SK-N-SH (cell line): Measurements from ENCODE around the gene GATA2. TPM values are rescaled to one million over a fixed set of nuclear protein-coding genes. Genes with fewer than 3 reads are reported as not detected.

ENCODE experiments used
- CTCF ChIA-PET: fragments of 300-600, 350-600 bp; formaldehyde crosslinking; extraction: SDS; loops from one replicate; lab custom pipeline; 2021; lab: Yijun Ruan, JAX
- POLR2A ChIA-PET: fragments of 350-600 bp; sonication (Branson Sonifier 250); formaldehyde crosslinking; extraction: SDS; loops from one replicate; lab custom pipeline; 2020; ENCODE audit warnings: antibody characterized with exemption, inconsistent platforms; lab: Yijun Ruan, JAX
- DNase-seq: peaks from one replicate; pipeline ENCODE4 v3.0.0; 2012
- H2AFZ ChIP-seq: fragments of 200-600 bp; sonication (generic); 2 replicates; pipeline ENCODE4 v1.8.1; 2016; ENCODE audit warnings: antibody characterized with exemption, mild to moderate bottlenecking, low read depth
- H3F3A ChIP-seq: fragments of 200-600 bp; sonication (generic); replicated peaks from 2 replicates; pipeline ENCODE3; 2016; ENCODE audit warnings: antibody characterized with exemption, mild to moderate bottlenecking; ENCODE audit not compliant: insufficient read depth
- H3K27ac ChIP-seq, 2 experiments: fragments of 200-500 bp in 1 of 2; fragments of 200-600 bp in 1 of 2; sonication (Bioruptor generic) in 1 of 2; sonication (generic), shearing (Covaris generic) in 1 of 2; 2 replicates each; pipeline versions ENCODE4 v1.5.1 to v1.6.1; 2014 to 2016; ENCODE audit warnings: low read depth in 2 of 2, inconsistent platforms in 1 of 2, low read length in 1 of 2, mild to moderate bottlenecking in 1 of 2, mixed read lengths in 1 of 2
- H3K27me3 ChIP-seq: fragments of 200-600 bp; sonication (generic), shearing (Covaris generic); 2 replicates; pipeline ENCODE4 v1.6.1; 2016; ENCODE audit warnings: mixed run types; ENCODE audit not compliant: insufficient read depth
- H3K36me3 ChIP-seq, 2 experiments: fragments of 200-500 bp in 1 of 2; fragments of 200-600 bp in 1 of 2; sonication (Bioruptor generic) in 1 of 2; sonication (generic) in 1 of 2; replicated peaks in 1 of 2; 2 replicates each; pipeline versions ENCODE3 to v1.5.1; 2014 to 2016; ENCODE audit warnings: low read length in 1 of 2, mild to moderate bottlenecking in 1 of 2; ENCODE audit not compliant: insufficient read depth in 2 of 2, control insufficient read depth in 1 of 2
- H3K4me1 ChIP-seq, 2 experiments: fragments of 200-500 bp in 1 of 2; fragments of 200-600 bp in 1 of 2; sonication (Bioruptor generic) in 1 of 2; sonication (generic), shearing (Covaris generic) in 1 of 2; 2 replicates each; pipeline versions ENCODE4 v1.5.1 to v1.6.1; 2014 to 2016; ENCODE audit warnings: low read depth in 1 of 2, low read length in 1 of 2, mixed run types in 1 of 2; ENCODE audit not compliant: insufficient read depth in 2 of 2, control insufficient read depth in 1 of 2
- H3K4me2 ChIP-seq: fragments of 200-600 bp; sonication (generic), shearing (Covaris generic); 2 replicates; pipeline ENCODE4 v1.6.1; 2017; ENCODE audit warnings: mixed run types
- H3K4me3 ChIP-seq, 2 experiments: fragments of 200-500 bp in 1 of 2; fragments of 200-600 bp in 1 of 2; sonication (Bioruptor generic) in 1 of 2; sonication (generic), shearing (Covaris generic) in 1 of 2; 2 replicates each; pipeline versions ENCODE4 v1.5.1 to v1.8.1; 2014 to 2016; ENCODE audit warnings: low read depth in 2 of 2, inconsistent platforms in 1 of 2, low read length in 1 of 2, mild to moderate bottlenecking in 1 of 2, mixed read lengths in 1 of 2, moderate library complexity in 1 of 2
- H3K79me2 ChIP-seq: fragments of 200-600 bp; sonication (generic); 2 replicates; pipeline ENCODE4 v1.8.1; 2017; ENCODE audit warnings: mild to moderate bottlenecking; ENCODE audit not compliant: insufficient read depth
- H3K9ac ChIP-seq: fragments of 200-600 bp; sonication (generic); 2 replicates; pipeline ENCODE4 v1.6.1; 2017; ENCODE audit warnings: mixed run types
- H3K9me2 ChIP-seq: fragments of 200-600 bp; sonication (generic); 2 replicates; pipeline ENCODE4 v1.6.1; 2017; ENCODE audit warnings: mixed run types
- H3K9me3 ChIP-seq: fragments of 200-600 bp; sonication (generic); 2 replicates; pipeline ENCODE4 v1.6.1; 2017; ENCODE audit warnings: mixed run types, mild to moderate bottlenecking, moderate library complexity
- H4K20me1 ChIP-seq: fragments of 200-600 bp; sonication (generic); 2 replicates; pipeline ENCODE4 v1.6.1; 2017; ENCODE audit warnings: mild to moderate bottlenecking, mixed run types; ENCODE audit not compliant: insufficient read depth
- CHD2 ChIP-seq: fragments of 150-350 bp; IDR thresholded peaks from 2 replicates; pipeline ENCODE4 v1.6.1; 2018; ENCODE audit warnings: low read length; ENCODE audit not compliant: partially characterized antibody
- EZH2phosphoT487 ChIP-seq: fragments of 200-600 bp; sonication (generic); IDR thresholded peaks from 2 replicates; pipeline ENCODE4 v1.6.1; 2017; ENCODE audit warnings: low read depth, mixed run types, mild to moderate bottlenecking, antibody characterized with exemption, moderate library complexity, borderline replicate concordance
- FOSL2 ChIP-seq: IDR thresholded peaks from 2 replicates; pipeline ENCODE4 v1.4.0; 2012; ENCODE audit warnings: low read depth, mild to moderate bottlenecking, moderate library complexity, borderline replicate concordance
- FOXJ3 ChIP-seq: sonication (generic); formaldehyde crosslinking; IDR thresholded peaks from 2 replicates; pipeline ENCODE4 v1.5.1; 2020; ENCODE audit warnings: mild to moderate bottlenecking, missing genetic modification reagents
- GATA2 ChIP-seq: sonication (generic); formaldehyde crosslinking; IDR thresholded peaks from 2 replicates; pipeline ENCODE4 v1.5.0; 2020; ENCODE audit warnings: mild to moderate bottlenecking, missing genetic modification reagents
- MEF2A ChIP-seq: IDR thresholded peaks from 2 replicates; pipeline ENCODE4 v1.4.0; 2012; ENCODE audit warnings: low read depth, borderline replicate concordance
- NRF1 ChIP-seq: IDR thresholded peaks from 2 replicates; pipeline ENCODE4 v1.6.1; 2012; ENCODE audit warnings: low read depth, mild to moderate bottlenecking, low read length
- POLR2AphosphoS5 ChIP-seq: IDR thresholded peaks from 2 replicates; pipeline ENCODE4 v1.6.1; 2012; ENCODE audit warnings: low read depth, low read length
- RAD21 ChIP-seq: IDR thresholded peaks from 2 replicates; pipeline ENCODE4 v1.6.1; 2012; ENCODE audit warnings: mild to moderate bottlenecking, low read length
- RCOR1 ChIP-seq: fragments of 150-350 bp; IDR thresholded peaks from 2 replicates; pipeline ENCODE4 v1.6.1; 2017; ENCODE audit warnings: antibody characterized with exemption, low read length
- SIN3A ChIP-seq: IDR thresholded peaks from 2 replicates; pipeline ENCODE4 v1.6.1; 2012; ENCODE audit warnings: low read depth, mild to moderate bottlenecking, low read length, moderate library complexity, borderline replicate concordance
- SMC3 ChIP-seq: IDR thresholded peaks from 2 replicates; pipeline ENCODE4 v1.6.1; 2012; ENCODE audit warnings: low read depth, low read length, improper control_type of control experiment
- TCF12 ChIP-seq: IDR thresholded peaks from 2 replicates; pipeline ENCODE4 v1.4.0; 2012
- WGBS: methylation state at CpG from one replicate; pipeline ENCODE4 v1.1.6; 2017; ENCODE audit warnings: low lambda C conversion rate; 5-methylcytosine and 5-hydroxymethylcytosine counted together
- polyA plus RNA-seq, 3 experiments: library from polyadenylated mRNA; depleted of rRNA; stranded (reverse); fragments of >200 nt; gene quantifications; 2 replicates each; pipeline ENCODE4 v1.2.3, GENCODE V29; 2012
- TF ChIP-seq, protein P1 (sequence below): fragments of 150-350 bp; IDR thresholded peaks from 2 replicates; pipeline ENCODE4 v1.6.1; 2017; ENCODE audit warnings: antibody characterized with exemption, low read length, low read depth, borderline replicate concordance
- TF ChIP-seq, protein P2 (sequence below): IDR thresholded peaks from 2 replicates; pipeline ENCODE4 v1.4.0; 2012; ENCODE audit warnings: low read depth, borderline replicate concordance
- TF ChIP-seq, protein P3 (sequence below): fragments of 200-600 bp; sonication (generic); IDR thresholded peaks from 2 replicates; pipeline ENCODE4 v1.6.1; 2017; ENCODE audit warnings: antibody characterized with exemption, mild to moderate bottlenecking, moderate library complexity
- TF ChIP-seq, protein P4 (sequence below): IDR thresholded peaks from 2 replicates; pipeline ENCODE4 v1.4.0; 2012; ENCODE audit warnings: low read depth, borderline replicate concordance
- TF ChIP-seq, protein P5 (sequence below): IDR thresholded peaks from 2 replicates; pipeline ENCODE4 v1.6.1; 2012; ENCODE audit warnings: mild to moderate bottlenecking, low read depth, low read length, moderate library complexity
- TF ChIP-seq, protein P6 (sequence below): IDR thresholded peaks from 2 replicates; pipeline ENCODE4 v1.4.0; 2012; ENCODE audit warnings: low read depth
- TF ChIP-seq, protein P7 (sequence below): fragments of 150-350 bp; IDR thresholded peaks from 2 replicates; pipeline ENCODE4 v1.6.1; 2016; ENCODE audit warnings: mild to moderate bottlenecking, low read depth, low read length

GATA2 gene
- polyA plus RNA-seq, 1 of the 3 experiments (the other 2 are of a cell fraction) = 5.5 TPM

DNA sequence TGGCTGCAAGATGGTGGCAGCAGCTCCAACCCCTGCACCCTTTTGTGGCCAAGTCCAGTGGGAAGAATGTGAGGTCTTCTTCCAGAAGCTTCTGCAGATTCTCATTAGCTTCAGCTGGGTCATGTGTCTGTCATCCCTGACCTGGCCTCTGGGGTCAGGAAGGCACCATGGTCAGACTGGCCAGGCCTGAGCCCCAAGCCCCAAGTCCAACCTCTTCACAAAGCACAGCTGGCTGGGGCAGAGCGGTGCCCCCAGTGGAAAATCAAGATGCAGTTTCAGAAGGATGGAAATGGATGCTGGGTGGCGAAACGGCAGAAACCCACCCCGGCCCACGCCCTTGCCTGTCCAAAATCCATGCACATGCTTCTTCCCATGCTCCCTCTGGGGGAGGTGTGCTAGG, 15.9 kb upstream of the GATA2 start:
- ChIA-PET CTCF (interaction anchor here (0.6 to 1.5 kb wide), 3 partner anchors 12 to 97 kb away, joined by 3 to 5 read pairs (median 3); no protein-coding TSS in a partner anchor), POLR2A (no interaction called here)
- WGBS = 70% methylated on average over 3 of the region's 5 CpGs
- no peak for DNase-seq
- no peaks in the 10 kb centered on the region for H3K9me3 ChIP-seq
- H3K9ac ChIP-seq = no peak overlapping the region
- no peaks in the 10 kb centered on the region for H3K79me2 ChIP-seq
- no peak overlapping the region for H3K4me2 ChIP-seq
- H3K9me2 ChIP-seq = no peaks in the 10 kb centered on the region
- H3K27ac ChIP-seq = no peak overlapping the region
- no peaks in the 10 kb centered on the region for H3K4me1 ChIP-seq
- no peak for TF ChIP-seq SMC3
- TF ChIP-seq MEF2A = no peak
- TF ChIP-seq, protein P1, sequence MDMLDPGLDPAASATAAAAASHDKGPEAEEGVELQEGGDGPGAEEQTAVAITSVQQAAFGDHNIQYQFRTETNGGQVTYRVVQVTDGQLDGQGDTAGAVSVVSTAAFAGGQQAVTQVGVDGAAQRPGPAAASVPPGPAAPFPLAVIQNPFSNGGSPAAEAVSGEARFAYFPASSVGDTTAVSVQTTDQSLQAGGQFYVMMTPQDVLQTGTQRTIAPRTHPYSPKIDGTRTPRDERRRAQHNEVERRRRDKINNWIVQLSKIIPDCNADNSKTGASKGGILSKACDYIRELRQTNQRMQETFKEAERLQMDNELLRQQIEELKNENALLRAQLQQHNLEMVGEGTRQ = no peak
- TF ChIP-seq RAD21 = no peak
- no peak for TF ChIP-seq SIN3A
- no peak for TF ChIP-seq POLR2AphosphoS5
- TF ChIP-seq, protein P2, sequence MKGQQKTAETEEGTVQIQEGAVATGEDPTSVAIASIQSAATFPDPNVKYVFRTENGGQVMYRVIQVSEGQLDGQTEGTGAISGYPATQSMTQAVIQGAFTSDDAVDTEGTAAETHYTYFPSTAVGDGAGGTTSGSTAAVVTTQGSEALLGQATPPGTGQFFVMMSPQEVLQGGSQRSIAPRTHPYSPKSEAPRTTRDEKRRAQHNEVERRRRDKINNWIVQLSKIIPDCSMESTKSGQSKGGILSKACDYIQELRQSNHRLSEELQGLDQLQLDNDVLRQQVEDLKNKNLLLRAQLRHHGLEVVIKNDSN = no peak
- TF ChIP-seq NRF1 = no peak
- TF ChIP-seq FOSL2 = no peak
- TF ChIP-seq EZH2phosphoT487 = no peak
- TF ChIP-seq, protein P3, sequence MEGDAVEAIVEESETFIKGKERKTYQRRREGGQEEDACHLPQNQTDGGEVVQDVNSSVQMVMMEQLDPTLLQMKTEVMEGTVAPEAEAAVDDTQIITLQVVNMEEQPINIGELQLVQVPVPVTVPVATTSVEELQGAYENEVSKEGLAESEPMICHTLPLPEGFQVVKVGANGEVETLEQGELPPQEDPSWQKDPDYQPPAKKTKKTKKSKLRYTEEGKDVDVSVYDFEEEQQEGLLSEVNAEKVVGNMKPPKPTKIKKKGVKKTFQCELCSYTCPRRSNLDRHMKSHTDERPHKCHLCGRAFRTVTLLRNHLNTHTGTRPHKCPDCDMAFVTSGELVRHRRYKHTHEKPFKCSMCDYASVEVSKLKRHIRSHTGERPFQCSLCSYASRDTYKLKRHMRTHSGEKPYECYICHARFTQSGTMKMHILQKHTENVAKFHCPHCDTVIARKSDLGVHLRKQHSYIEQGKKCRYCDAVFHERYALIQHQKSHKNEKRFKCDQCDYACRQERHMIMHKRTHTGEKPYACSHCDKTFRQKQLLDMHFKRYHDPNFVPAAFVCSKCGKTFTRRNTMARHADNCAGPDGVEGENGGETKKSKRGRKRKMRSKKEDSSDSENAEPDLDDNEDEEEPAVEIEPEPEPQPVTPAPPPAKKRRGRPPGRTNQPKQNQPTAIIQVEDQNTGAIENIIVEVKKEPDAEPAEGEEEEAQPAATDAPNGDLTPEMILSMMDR = no peak
- no peak for TF ChIP-seq FOXJ3 (CRISPR knock-in tag)
- no peak for TF ChIP-seq RCOR1
- TF ChIP-seq, protein P4, sequence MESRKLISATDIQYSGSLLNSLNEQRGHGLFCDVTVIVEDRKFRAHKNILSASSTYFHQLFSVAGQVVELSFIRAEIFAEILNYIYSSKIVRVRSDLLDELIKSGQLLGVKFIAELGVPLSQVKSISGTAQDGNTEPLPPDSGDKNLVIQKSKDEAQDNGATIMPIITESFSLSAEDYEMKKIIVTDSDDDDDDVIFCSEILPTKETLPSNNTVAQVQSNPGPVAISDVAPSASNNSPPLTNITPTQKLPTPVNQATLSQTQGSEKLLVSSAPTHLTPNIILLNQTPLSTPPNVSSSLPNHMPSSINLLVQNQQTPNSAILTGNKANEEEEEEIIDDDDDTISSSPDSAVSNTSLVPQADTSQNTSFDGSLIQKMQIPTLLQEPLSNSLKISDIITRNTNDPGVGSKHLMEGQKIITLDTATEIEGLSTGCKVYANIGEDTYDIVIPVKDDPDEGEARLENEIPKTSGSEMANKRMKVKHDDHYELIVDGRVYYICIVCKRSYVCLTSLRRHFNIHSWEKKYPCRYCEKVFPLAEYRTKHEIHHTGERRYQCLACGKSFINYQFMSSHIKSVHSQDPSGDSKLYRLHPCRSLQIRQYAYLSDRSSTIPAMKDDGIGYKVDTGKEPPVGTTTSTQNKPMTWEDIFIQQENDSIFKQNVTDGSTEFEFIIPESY = no peak
- no peak for TF ChIP-seq TCF12
- TF ChIP-seq, protein P5, sequence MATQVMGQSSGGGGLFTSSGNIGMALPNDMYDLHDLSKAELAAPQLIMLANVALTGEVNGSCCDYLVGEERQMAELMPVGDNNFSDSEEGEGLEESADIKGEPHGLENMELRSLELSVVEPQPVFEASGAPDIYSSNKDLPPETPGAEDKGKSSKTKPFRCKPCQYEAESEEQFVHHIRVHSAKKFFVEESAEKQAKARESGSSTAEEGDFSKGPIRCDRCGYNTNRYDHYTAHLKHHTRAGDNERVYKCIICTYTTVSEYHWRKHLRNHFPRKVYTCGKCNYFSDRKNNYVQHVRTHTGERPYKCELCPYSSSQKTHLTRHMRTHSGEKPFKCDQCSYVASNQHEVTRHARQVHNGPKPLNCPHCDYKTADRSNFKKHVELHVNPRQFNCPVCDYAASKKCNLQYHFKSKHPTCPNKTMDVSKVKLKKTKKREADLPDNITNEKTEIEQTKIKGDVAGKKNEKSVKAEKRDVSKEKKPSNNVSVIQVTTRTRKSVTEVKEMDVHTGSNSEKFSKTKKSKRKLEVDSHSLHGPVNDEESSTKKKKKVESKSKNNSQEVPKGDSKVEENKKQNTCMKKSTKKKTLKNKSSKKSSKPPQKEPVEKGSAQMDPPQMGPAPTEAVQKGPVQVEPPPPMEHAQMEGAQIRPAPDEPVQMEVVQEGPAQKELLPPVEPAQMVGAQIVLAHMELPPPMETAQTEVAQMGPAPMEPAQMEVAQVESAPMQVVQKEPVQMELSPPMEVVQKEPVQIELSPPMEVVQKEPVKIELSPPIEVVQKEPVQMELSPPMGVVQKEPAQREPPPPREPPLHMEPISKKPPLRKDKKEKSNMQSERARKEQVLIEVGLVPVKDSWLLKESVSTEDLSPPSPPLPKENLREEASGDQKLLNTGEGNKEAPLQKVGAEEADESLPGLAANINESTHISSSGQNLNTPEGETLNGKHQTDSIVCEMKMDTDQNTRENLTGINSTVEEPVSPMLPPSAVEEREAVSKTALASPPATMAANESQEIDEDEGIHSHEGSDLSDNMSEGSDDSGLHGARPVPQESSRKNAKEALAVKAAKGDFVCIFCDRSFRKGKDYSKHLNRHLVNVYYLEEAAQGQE = no peak
- TF ChIP-seq, protein P6, sequence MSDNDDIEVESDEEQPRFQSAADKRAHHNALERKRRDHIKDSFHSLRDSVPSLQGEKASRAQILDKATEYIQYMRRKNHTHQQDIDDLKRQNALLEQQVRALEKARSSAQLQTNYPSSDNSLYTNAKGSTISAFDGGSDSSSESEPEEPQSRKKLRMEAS = no peak
- TF ChIP-seq, protein P7, sequence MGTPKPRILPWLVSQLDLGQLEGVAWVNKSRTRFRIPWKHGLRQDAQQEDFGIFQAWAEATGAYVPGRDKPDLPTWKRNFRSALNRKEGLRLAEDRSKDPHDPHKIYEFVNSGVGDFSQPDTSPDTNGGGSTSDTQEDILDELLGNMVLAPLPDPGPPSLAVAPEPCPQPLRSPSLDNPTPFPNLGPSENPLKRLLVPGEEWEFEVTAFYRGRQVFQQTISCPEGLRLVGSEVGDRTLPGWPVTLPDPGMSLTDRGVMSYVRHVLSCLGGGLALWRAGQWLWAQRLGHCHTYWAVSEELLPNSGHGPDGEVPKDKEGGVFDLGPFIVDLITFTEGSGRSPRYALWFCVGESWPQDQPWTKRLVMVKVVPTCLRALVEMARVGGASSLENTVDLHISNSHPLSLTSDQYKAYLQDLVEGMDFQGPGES = no peak
- TF ChIP-seq GATA2 = no peak
- no peak for TF ChIP-seq CHD2
- H2AFZ ChIP-seq = no peak overlapping the region
- no peak overlapping the region for H3K4me3 ChIP-seq
- H3K27me3 ChIP-seq = no peaks in the 10 kb centered on the region
- no peaks in the 10 kb centered on the region for H4K20me1 ChIP-seq
- H3K36me3 ChIP-seq = no peaks in the 10 kb centered on the region
- no peaks in the 10 kb centered on the region for H3F3A ChIP-seq
